ENCODE measurements around the gene BMPER. TPM values are rescaled to one million over a fixed set of nuclear protein-coding genes. Genes with fewer than 3 reads are reported as not detected.
A peak's percentile ranks its signal among the peaks of the same experiment; 100 is the strongest.

The BMPER gene
- total RNA-seq, 1 donor from 2014 or later: 0.56 TPM

DNA sequence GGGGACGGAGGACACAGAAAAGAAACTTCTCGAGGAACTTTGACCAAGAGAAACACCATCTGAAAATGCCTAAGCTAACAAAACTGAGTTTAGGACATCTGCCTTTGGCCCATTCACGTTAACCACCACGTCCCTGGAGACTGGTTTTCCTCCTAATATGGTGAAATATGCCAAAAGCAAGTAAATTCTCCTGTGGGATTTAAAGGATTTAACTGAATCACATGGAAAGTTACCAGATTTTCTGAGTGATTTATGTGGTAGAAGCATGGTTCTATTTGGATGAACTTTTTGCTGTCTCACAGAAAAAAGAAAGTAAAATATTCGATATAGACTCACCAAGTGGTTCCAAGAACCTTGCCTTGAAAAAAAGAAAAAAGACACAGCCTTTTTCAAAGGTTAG, 30.4 kb upstream of the BMPER start:
- DNase-seq (ENCODE audit: extremely low spot score, unreplicated experiment): no peak
- TF ChIP-seq, protein P1, sequence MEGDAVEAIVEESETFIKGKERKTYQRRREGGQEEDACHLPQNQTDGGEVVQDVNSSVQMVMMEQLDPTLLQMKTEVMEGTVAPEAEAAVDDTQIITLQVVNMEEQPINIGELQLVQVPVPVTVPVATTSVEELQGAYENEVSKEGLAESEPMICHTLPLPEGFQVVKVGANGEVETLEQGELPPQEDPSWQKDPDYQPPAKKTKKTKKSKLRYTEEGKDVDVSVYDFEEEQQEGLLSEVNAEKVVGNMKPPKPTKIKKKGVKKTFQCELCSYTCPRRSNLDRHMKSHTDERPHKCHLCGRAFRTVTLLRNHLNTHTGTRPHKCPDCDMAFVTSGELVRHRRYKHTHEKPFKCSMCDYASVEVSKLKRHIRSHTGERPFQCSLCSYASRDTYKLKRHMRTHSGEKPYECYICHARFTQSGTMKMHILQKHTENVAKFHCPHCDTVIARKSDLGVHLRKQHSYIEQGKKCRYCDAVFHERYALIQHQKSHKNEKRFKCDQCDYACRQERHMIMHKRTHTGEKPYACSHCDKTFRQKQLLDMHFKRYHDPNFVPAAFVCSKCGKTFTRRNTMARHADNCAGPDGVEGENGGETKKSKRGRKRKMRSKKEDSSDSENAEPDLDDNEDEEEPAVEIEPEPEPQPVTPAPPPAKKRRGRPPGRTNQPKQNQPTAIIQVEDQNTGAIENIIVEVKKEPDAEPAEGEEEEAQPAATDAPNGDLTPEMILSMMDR (IDR thresholded peaks at IDR 0.05): no peak
- Mint-ChIP-seq H3K27me3 (ENCODE audit: unreplicated experiment) (no peaks in the 10 kb centered on the region), H3K4me1 (ENCODE audit: unreplicated experiment) (peaks cover 28% of the 10 kb centered on the region), H3K36me3 (ENCODE audit: unreplicated experiment) (no peaks in the 10 kb centered on the region), H3K9me3 (ENCODE audit: unreplicated experiment) (no peaks in the 10 kb centered on the region), H3K4me3 (ENCODE audit: unreplicated experiment) (no peak overlapping the region), H3K27ac (ENCODE audit: unreplicated experiment) (peak overlapping the region; percentile 16)

DNA sequence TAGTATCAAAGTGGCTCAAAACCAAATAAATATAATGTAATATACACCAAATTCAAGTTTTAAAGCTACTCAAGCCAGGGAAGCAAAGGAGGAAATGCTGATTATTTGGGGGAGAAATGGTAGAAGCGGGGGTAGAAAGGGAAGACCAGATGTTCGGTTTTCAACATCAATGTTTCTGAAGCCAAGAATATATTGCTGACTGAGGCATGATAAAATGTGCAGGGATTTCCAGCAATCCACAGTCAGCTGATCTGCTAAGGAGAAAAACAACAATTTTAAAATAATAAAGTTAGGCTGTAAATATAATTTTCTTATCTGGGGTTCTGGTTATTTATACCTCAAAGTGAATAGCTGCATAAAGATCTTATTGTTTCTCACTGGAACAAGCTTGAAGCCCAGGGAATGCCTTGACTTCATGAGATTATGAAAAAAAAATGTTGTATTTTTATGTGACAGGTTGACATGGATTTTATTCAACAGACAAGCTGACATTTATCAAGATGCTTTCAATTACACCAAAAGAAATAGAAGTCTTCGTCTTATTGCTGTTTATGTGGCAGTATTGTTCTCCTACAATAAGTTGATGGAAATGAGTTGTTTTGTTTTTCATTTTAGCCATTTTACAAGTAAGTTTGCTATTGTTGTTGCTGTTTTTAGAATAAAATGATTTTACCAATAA, 28.6 kb upstream of the BMPER start:
- no peaks in the 10 kb centered on the region for H3K9me3 Mint-ChIP-seq (ENCODE audit: unreplicated experiment)
- TF ChIP-seq, protein P1 (IDR thresholded peaks at IDR 0.05): no peak
- no peaks in the 10 kb centered on the region for H3K36me3 Mint-ChIP-seq (ENCODE audit: unreplicated experiment)
- no peaks in the 10 kb centered on the region for H3K27me3 Mint-ChIP-seq (ENCODE audit: unreplicated experiment)
- no peak for DNase-seq (ENCODE audit: extremely low spot score, unreplicated experiment)
- peaks cover 28% of the 10 kb centered on the region for H3K4me1 Mint-ChIP-seq (ENCODE audit: unreplicated experiment)
- no peak overlapping the region for H3K4me3 Mint-ChIP-seq (ENCODE audit: unreplicated experiment)
- H3K27ac Mint-ChIP-seq (ENCODE audit: unreplicated experiment): no peak overlapping the region

DNA sequence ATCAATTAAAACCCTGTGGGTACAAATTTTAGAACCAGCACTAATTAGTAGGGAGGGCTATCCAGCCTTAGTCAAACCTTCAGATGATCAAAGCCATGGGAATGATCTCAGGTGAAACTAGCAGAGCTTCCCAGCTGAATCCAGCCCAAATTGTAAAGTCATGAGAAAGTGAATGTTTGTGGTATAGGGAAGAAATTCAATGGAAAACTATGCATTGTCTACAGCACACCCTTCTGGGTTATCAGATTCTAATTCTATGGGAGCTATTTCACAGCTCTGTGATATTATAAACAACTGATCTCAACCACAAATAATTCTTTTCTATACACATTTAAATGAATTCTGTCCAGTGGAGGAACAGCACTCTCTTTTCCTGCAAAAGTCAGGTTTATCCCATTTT, 24.6 kb upstream of the BMPER start:
- H3K4me1 Mint-ChIP-seq (ENCODE audit: unreplicated experiment): peaks cover 12% of the 10 kb centered on the region
- TF ChIP-seq, protein P1 (IDR thresholded peaks at IDR 0.05): no peak
- no peak overlapping the region for H3K4me3 Mint-ChIP-seq (ENCODE audit: unreplicated experiment)
- no peaks in the 10 kb centered on the region for H3K36me3 Mint-ChIP-seq (ENCODE audit: unreplicated experiment)
- H3K9me3 Mint-ChIP-seq (ENCODE audit: unreplicated experiment): no peaks in the 10 kb centered on the region
- no peak for DNase-seq (ENCODE audit: extremely low spot score, unreplicated experiment)
- no peaks in the 10 kb centered on the region for H3K27me3 Mint-ChIP-seq (ENCODE audit: unreplicated experiment)
- no peak overlapping the region for H3K27ac Mint-ChIP-seq (ENCODE audit: unreplicated experiment)

DNA sequence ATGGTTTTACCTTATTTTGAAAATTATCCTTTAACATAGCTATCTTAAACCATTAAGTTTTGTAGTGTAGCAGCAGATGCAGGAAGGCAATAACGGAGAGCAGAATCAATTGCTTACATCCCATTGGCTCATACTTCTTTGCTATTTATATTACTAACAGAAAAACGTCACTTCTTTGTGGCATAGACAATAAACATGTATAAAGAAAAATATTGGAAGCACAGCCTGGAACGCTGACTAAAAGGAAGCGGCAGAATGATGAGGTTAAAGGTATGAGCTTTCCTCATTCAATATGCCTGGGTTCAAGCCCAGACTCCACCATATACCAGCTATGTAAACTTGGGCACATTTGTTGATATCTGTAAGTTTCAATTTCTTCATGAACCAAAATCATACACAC, 24.0 kb upstream of the BMPER start:
- H3K27ac Mint-ChIP-seq (ENCODE audit: unreplicated experiment): no peak overlapping the region
- DNase-seq (ENCODE audit: extremely low spot score, unreplicated experiment): no peak
- H3K4me3 Mint-ChIP-seq (ENCODE audit: unreplicated experiment): no peak overlapping the region
- H3K27me3 Mint-ChIP-seq (ENCODE audit: unreplicated experiment): no peaks in the 10 kb centered on the region
- H3K36me3 Mint-ChIP-seq (ENCODE audit: unreplicated experiment): no peaks in the 10 kb centered on the region
- TF ChIP-seq, protein P1 (IDR thresholded peaks at IDR 0.05): no peak
- no peaks in the 10 kb centered on the region for H3K9me3 Mint-ChIP-seq (ENCODE audit: unreplicated experiment)
- peaks cover 15% of the 10 kb centered on the region for H3K4me1 Mint-ChIP-seq (ENCODE audit: unreplicated experiment)

DNA sequence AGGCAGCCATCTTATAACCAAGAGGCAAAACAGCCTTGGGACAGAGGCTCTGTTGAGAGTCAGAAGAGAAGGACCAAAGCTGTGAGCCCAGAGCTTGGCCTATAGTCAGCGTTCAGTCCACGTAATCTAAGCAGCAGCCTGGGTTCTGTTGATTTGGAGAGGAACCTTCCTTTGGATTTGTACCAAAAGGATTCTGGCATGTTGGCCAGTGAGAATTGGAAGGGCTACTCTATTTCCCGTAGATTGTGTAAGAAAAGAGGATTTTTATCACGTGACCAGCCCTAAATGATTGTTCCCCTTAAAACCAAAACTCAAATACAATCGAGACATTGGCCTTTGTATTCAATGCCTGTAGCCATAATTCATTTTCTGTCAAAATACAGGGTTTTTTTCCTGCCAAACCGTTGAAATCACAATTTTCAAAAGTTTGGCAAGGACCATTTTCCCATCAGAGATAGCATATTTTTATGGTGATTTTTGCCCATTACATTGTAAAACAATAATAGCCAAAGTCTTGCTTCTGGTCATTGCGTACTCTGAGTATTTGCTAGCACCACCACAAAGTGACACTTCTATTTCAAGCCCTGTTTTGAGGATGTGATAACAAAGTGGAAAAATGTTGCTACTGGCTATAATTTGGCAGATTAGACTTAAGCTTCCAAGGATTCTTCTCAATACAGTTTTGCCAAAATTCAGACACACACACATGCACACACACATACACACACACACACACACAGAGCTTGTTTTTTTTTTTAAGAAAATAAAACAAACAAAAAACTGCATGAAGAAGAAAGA, 23.1 kb upstream of the BMPER start:
- TF ChIP-seq, protein P1 (IDR thresholded peaks at IDR 0.05): no peak
- H3K27me3 Mint-ChIP-seq (ENCODE audit: unreplicated experiment): no peaks in the 10 kb centered on the region
- no peak overlapping the region for H3K27ac Mint-ChIP-seq (ENCODE audit: unreplicated experiment)
- no peak for DNase-seq (ENCODE audit: extremely low spot score, unreplicated experiment)
- H3K4me3 Mint-ChIP-seq (ENCODE audit: unreplicated experiment): no peak overlapping the region
- H3K4me1 Mint-ChIP-seq (ENCODE audit: unreplicated experiment): peaks cover 16% of the 10 kb centered on the region
- H3K36me3 Mint-ChIP-seq (ENCODE audit: unreplicated experiment): no peaks in the 10 kb centered on the region
- no peaks in the 10 kb centered on the region for H3K9me3 Mint-ChIP-seq (ENCODE audit: unreplicated experiment)
